OCI-LY3 (cell line): ENCODE measurements around the gene DCDC2.
"Not testable (repeated sequence)": the region's sequence is repeated elsewhere in the genome, so short reads cannot be mapped to it uniquely, and the experiment has no call there.

Source experiments
- H2AFZ ChIP-seq: fragments of 200-600, 300-600 bp; shearing (Covaris generic); 2 replicates; pipeline ENCODE4 v1.6.0; 2014; ENCODE audit warnings: antibody characterized with exemption, low read depth, low read length
- H3K27ac ChIP-seq: fragments of 200-600, 300-600 bp; sonication (generic); 2 replicates; pipeline ENCODE4 v1.5.1; 2014; ENCODE audit warnings: mild to moderate bottlenecking, low read length, moderate library complexity, mixed read lengths
- H3K27me3 ChIP-seq: fragments of 200-600, 300-600 bp; sonication (generic); 2 replicates; pipeline ENCODE4 v1.6.1; 2014; ENCODE audit warnings: low read depth, low read length, mixed read lengths
- H3K36me3 ChIP-seq: fragments of 200-600, 300-600 bp; sonication (generic); replicated peaks from 2 replicates; pipeline ENCODE3; 2014; ENCODE audit warnings: low read depth, low read length, mixed read lengths
- H3K4me1 ChIP-seq: fragments of 300-600, 200-600 bp; sonication (generic); 2 replicates; pipeline ENCODE4 v1.6.1; 2014; ENCODE audit warnings: low read length, mixed read lengths
- H3K4me2 ChIP-seq: fragments of 200-600, 300-600 bp; sonication (generic); 2 replicates; pipeline ENCODE4 v1.6.1; 2014; ENCODE audit warnings: low read length, mixed read lengths
- H3K4me3 ChIP-seq: fragments of 300-600, 200-600 bp; sonication (generic); 2 replicates; pipeline ENCODE4 v1.5.1; 2014; ENCODE audit warnings: antibody characterized with exemption, mild to moderate bottlenecking, low read length, moderate library complexity
- H3K79me2 ChIP-seq: fragments of 300-600, 200-600 bp; shearing (Covaris generic); 2 replicates; pipeline ENCODE4 v1.6.1; 2014; ENCODE audit warnings: mild to moderate bottlenecking, low read length, mixed read lengths
- H3K9ac ChIP-seq: fragments of 300-600, 200-600 bp; shearing (Covaris generic); 2 replicates; pipeline ENCODE4 v1.6.0; 2014; ENCODE audit warnings: mild to moderate bottlenecking, low read length, moderate library complexity
- H3K9me3 ChIP-seq: fragments of 200-600, 300-600 bp; shearing (Covaris generic); 2 replicates; pipeline ENCODE4 v1.6.1; 2014; ENCODE audit warnings: low read length, mixed read lengths; ENCODE audit not compliant: insufficient read depth
- H4K20me1 ChIP-seq: fragments of 200-600, 300-600 bp; sonication (generic); 2 replicates; pipeline ENCODE4 v1.6.1; 2016; ENCODE audit warnings: low read length, mixed read lengths; ENCODE audit not compliant: insufficient read depth
- CTCF ChIP-seq: fragments of 200-600, 300-600 bp; sonication (generic); IDR thresholded peaks from 2 replicates; pipeline ENCODE4 v1.5.1; 2014; ENCODE audit warnings: antibody characterized with exemption, low read length, low read depth
- EZH2phosphoT487 ChIP-seq: fragments of 200-600 bp; shearing (Covaris generic); IDR thresholded peaks from 2 replicates; pipeline ENCODE4 v1.6.1; 2018; ENCODE audit warnings: antibody characterized with exemption, mixed run types, low read depth

DCDC2 gene

DNA sequence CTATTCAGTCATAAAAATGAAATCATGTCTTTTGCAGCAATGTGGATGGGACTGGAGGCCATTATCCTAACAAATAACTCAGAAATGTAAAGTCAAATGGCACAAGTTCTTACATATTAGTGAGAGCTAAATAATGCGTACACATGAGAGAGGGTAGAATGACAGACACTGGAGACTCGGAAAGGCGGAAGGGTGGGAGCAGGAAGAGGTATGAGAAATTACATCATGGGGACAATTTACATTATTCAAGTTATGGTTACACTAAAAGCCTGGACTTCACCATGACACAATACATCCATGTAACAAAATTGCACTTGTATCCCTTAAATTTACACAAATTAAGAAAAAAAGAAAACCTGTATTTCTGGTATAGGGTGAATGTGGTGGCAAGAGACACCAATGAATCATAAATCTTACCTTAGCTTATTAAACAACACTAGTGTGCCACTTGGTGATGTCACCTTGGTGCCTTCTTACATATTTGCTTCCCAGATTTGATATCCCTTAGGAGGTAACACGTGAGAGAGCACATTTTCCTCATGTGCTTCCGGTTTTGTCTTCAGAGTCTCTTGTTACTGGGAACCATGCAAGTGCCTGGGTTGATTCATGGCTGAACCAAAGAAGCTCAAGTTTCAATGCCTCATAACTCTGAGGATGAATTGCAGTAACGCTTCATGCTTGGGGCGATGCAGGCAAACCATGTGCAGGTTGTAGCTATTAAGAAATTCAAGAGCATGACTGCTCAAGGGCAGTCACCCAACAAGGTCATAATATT lies 84.6 kb downstream of the DCDC2 start:
- Histone ChIP-seq H2AFZ (no peak overlapping the region), H3K4me3 (no peak overlapping the region), H3K9me3 (no peaks in the 10 kb centered on the region), H4K20me1 (no peaks in the 10 kb centered on the region), H3K27me3 (no peaks in the 10 kb centered on the region), H3K27ac (no peak overlapping the region), H3K4me2 (no peak overlapping the region), H3K9ac (no peak overlapping the region), H3K79me2 (no peaks in the 10 kb centered on the region), H3K4me1 (peaks cover 2% of the 10 kb centered on the region; the same call in 1 of the 2 replicates), H3K36me3 (no peaks in the 10 kb centered on the region)
- TF ChIP-seq CTCF (no peak), EZH2phosphoT487 (no peak)

DNA sequence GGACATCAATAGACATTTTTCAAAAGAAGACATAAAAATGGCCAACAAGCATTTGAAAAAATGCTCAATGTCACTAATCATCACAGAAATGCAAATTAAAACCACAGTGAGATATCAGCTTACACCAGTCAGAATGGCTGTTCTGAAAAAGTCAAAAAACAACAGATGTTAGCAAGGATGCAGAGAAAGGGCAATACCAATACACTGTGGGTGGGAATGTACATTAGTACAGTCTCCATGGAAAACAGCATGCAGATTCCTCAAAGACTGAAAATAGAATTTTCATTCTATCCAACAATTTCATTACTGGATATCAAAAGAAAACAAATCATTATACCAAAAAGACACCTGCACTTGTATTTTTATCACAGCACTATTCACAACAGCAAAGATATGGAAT lies 85.3 kb downstream of the DCDC2 start:
- TF ChIP-seq EZH2phosphoT487: no peak
- TF ChIP-seq CTCF: no peak
- H4K20me1 ChIP-seq: no peaks in the 10 kb centered on the region

GRCh38 chr6:24272148-24272547 lies 85.7 kb downstream of the DCDC2 start:
- Histone ChIP-seq H3K79me2 (no peaks in the 10 kb centered on the region), H3K9ac (no peak overlapping the region), H4K20me1 (no peaks in the 10 kb centered on the region), H3K27ac (no peak overlapping the region), H3K4me1 (peaks cover 2% of the 10 kb centered on the region; the same call in 1 of the 2 replicates), H3K4me2 (no peak overlapping the region), H3K9me3 (no peaks in the 10 kb centered on the region), H3K27me3 (no peaks in the 10 kb centered on the region), H3K36me3 (no peaks in the 10 kb centered on the region), H3K4me3 (no peak overlapping the region), H2AFZ (no peak overlapping the region)
- no peak for TF ChIP-seq EZH2phosphoT487
- no peak for TF ChIP-seq CTCF

More for the DNA sequence above, 85.3 kb downstream of the DCDC2 start:
- Histone ChIP-seq H3K27ac (no peak overlapping the region), H3K79me2 (no peaks in the 10 kb centered on the region), H3K9me3 (no peaks in the 10 kb centered on the region), H3K36me3 (no peaks in the 10 kb centered on the region), H3K9ac (no peak overlapping the region), H3K4me2 (no peak overlapping the region), H3K4me1 (peaks cover 2% of the 10 kb centered on the region; the same call in 1 of the 2 replicates), H2AFZ (no peak overlapping the region), H3K4me3 (no peak overlapping the region), H3K27me3 (no peaks in the 10 kb centered on the region)

- Histone ChIP-seq H3K79me2 (no peaks in the 10 kb centered on the region), H3K4me2 (no peak overlapping the region), H3K36me3 (no peaks in the 10 kb centered on the region), H3K4me1 (peaks cover 2% of the 10 kb centered on the region; the same call in 1 of the 2 replicates), H3K4me3 (no peak overlapping the region), H3K9ac (no peak overlapping the region), H3K27me3 (no peaks in the 10 kb centered on the region), H3K9me3 (no peaks in the 10 kb centered on the region), H2AFZ (0 out of 2 replicates have a peak overlapping the region, but pooled peaks have one; percentile 21), H4K20me1 (no peaks in the 10 kb centered on the region), H3K27ac (no peak overlapping the region)
- no peak for TF ChIP-seq EZH2phosphoT487
- TF ChIP-seq CTCF: no peak
Observed at GRCh38 chr6:24270011-24270410, 87.8 kb downstream of the DCDC2 start.

GRCh38 chr6:24258214-24258613 lies 99.6 kb downstream of the DCDC2 start:
- not testable (repeated sequence) for H3K4me1 ChIP-seq, H3K79me2 ChIP-seq, H3K36me3 ChIP-seq

More at GRCh38 chr6:24258214-24258613, 99.6 kb downstream of the DCDC2 start:
- H3K9me3 ChIP-seq, H3K27ac ChIP-seq, H2AFZ ChIP-seq, H4K20me1 ChIP-seq, H3K4me2 ChIP-seq, H3K4me3 ChIP-seq, H3K9ac ChIP-seq, H3K27me3 ChIP-seq: not testable (repeated sequence)
